SHP77 (cell line): ENCODE data around the gene EIF4EBP2.

Experiments
- DNase-seq, 2 experiments: peaks; one replicate each; lab custom pipeline; 2025; lab: John Stamatoyannopoulos, UW

EIF4EBP2 gene

GRCh38 chr10:70432561-70433263, 28.8 kb downstream of the EIF4EBP2 start:
- no peak for DNase-seq

GRCh38 chr10:70433581-70434280, 29.8 kb downstream of the EIF4EBP2 start:
- no peak for DNase-seq

- DNase-seq = no peak
These were observed 31.5 kb downstream of the EIF4EBP2 start for GRCh38 chr10:70435241-70436085.

- DNase-seq = no peak
These were observed 33.8 kb downstream of the EIF4EBP2 start for GRCh38 chr10:70437721-70438120.

GRCh38 chr10:70440296-70441160, 36.6 kb downstream of the EIF4EBP2 start:
- no peak for DNase-seq

- DNase-seq = no peak
These were observed 37.4 kb downstream of the EIF4EBP2 start, which contains the start of gene NODAL for GRCh38 chr10:70441161-70441894. NODAL (minus strand) TSS chr10:70441681; CDS start chr10:70441667, 14 bp downstream.

- no peak for DNase-seq
These were observed 38.0 kb downstream of the EIF4EBP2 start for GRCh38 chr10:70441895-70442309.

GRCh38 chr10:70442332-70442988, 38.5 kb downstream of the EIF4EBP2 start:
- DNase-seq = no peak

- no peak for DNase-seq
These were observed 40.8 kb downstream of the EIF4EBP2 start for GRCh38 chr10:70444744-70445143.

- DNase-seq = no peak
These were observed 42.0 kb downstream of the EIF4EBP2 start for GRCh38 chr10:70445718-70446657.

- no peak for DNase-seq
These were observed 44.3 kb downstream of the EIF4EBP2 start for GRCh38 chr10:70448236-70448635.

- no peak for DNase-seq
These were observed 51.3 kb downstream of the EIF4EBP2 start for GRCh38 chr10:70455213-70455630.

- no peak for DNase-seq
These were observed 52.2 kb downstream of the EIF4EBP2 start for GRCh38 chr10:70456164-70456563.

GRCh38 chr10:70457759-70458305, 53.9 kb downstream of the EIF4EBP2 start:
- DNase-seq = no peak

- no peak for DNase-seq
These were observed 54.5 kb downstream of the EIF4EBP2 start for GRCh38 chr10:70458329-70459060.

- no peak for DNase-seq
These were observed 55.3 kb downstream of the EIF4EBP2 start for GRCh38 chr10:70459061-70459773.

GRCh38 chr10:70459774-70460490, 56.0 kb downstream of the EIF4EBP2 start:
- no peak for DNase-seq
